DOHH2 (cell line): ENCODE data around the gene CCSER2.

Experiments used
- EZH2phosphoT487 ChIP-seq: fragments of 200-600 bp; sonication (generic); IDR thresholded peaks from 2 replicates; pipeline ENCODE4 v1.6.1; 2017; ENCODE audit warnings: borderline replicate concordance, mild to moderate bottlenecking, antibody characterized with exemption, low read length, moderate library complexity, mixed read lengths
- TF ChIP-seq, protein P1 (sequence below): fragments of 200-600 bp; sonication (generic); IDR thresholded peaks from one replicate; pipeline ENCODE4 v1.5.1; 2014; ENCODE audit warnings: antibody characterized with exemption, mild to moderate bottlenecking, low read depth, low read length; ENCODE audit not compliant: poor library complexity, severe bottlenecking

DNA sequence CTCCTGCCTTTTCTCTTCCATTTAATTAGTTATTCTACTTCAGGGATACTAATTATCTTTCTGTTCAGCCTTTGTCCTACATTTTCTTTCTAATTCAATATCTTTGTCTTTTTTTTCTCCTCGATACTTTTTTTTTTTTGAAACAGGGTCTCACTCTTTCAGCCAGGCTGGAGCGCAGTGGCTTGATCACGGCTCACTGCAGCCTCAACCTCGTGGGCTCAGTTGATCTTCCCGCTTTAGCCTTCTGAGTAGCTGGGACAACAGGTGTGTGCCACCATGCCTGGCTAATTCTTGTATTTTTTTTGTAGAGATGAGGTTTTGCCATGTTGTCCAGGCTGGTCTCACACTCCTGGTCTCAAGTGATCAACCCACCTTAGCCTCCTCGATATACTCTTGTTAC lies 38.9 kb downstream of the CCSER2 start:
- TF ChIP-seq, protein P1, sequence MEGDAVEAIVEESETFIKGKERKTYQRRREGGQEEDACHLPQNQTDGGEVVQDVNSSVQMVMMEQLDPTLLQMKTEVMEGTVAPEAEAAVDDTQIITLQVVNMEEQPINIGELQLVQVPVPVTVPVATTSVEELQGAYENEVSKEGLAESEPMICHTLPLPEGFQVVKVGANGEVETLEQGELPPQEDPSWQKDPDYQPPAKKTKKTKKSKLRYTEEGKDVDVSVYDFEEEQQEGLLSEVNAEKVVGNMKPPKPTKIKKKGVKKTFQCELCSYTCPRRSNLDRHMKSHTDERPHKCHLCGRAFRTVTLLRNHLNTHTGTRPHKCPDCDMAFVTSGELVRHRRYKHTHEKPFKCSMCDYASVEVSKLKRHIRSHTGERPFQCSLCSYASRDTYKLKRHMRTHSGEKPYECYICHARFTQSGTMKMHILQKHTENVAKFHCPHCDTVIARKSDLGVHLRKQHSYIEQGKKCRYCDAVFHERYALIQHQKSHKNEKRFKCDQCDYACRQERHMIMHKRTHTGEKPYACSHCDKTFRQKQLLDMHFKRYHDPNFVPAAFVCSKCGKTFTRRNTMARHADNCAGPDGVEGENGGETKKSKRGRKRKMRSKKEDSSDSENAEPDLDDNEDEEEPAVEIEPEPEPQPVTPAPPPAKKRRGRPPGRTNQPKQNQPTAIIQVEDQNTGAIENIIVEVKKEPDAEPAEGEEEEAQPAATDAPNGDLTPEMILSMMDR: no peak
- TF ChIP-seq EZH2phosphoT487: no peak
